Measurements from ENCODE around the gene TTC7B. TPM values are rescaled to one million over a fixed set of nuclear protein-coding genes. Genes with fewer than 3 reads are reported as not detected.

The TTC7B gene
- polyA plus RNA-seq, 1 donor (not counting 4 experiments of a cell fraction or from before 2014, with no cell fraction given) = 21.4 TPM

DNA sequence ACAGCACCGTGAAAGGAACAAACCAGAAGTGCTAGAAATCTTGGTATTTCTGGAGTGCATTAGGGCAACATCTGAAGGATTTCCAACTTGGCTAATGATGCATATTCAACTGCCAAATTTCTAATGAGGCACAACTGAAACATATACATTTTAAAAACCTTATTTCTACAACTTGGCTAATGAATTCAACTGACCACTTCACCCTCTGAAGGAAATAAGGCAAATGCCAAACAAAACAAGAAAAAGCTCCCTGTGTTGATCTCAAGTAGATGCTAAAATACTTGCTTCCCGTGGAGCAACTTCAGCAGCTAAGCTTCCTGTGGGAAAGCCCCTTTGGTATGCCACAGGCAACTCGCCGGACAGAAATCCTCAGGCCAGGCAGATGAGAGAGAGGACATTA is 167.1 kb downstream of the TTC7B start:
- Histone ChIP-seq H3K9me3 (ENCODE audit: control insufficient read depth, low read depth, low read length) (no peaks in the 10 kb centered on the region), H3K36me3 (ENCODE audit: control insufficient read depth in 2 of 2, extremely low read depth in 1 of 2, insufficient read depth in 2 of 2, low read length in 2 of 2) (peaks cover 0 to 2% of the 10 kb centered on the region in 2 experiments), H2AFZ (ENCODE audit: control insufficient read depth, low read length) (no peak overlapping the region), H3K4me3 (ENCODE audit: control insufficient read depth in 2 of 3, extremely low read depth in 1 of 3, insufficient read depth in 2 of 3, low read depth in 1 of 3, low read length in 3 of 3) (no peak overlapping the region), H3K4me2 (ENCODE audit: control insufficient read depth, extremely low read depth, insufficient read depth, low read depth, low read length) (no peak overlapping the region), H3K4me1 (ENCODE audit: control insufficient read depth, extremely low read depth, insufficient read depth, low read length) (peaks cover 9% of the 10 kb centered on the region), H3K27ac (ENCODE audit: control insufficient read depth, insufficient read depth, low read length) (no peak overlapping the region), H3K79me2 (ENCODE audit: control insufficient read depth, insufficient read depth, low read length) (no peaks in the 10 kb centered on the region), H4K20me1 (ENCODE audit: control insufficient read depth, extremely low read depth, insufficient read depth, low read length) (no peaks in the 10 kb centered on the region), H3K9me1 (ENCODE audit: control insufficient read depth, extremely low read depth, insufficient read depth, low read length) (no peaks in the 10 kb centered on the region), H3K27me3 (ENCODE audit: control insufficient read depth, extremely low read depth, insufficient read depth, low read length) (no peaks in the 10 kb centered on the region), H3K9ac (ENCODE audit: control insufficient read depth, extremely low read depth, insufficient read depth, low read length) (no peak overlapping the region)
- TF ChIP-seq EZH2 (IDR thresholded peaks at IDR 0.05; ENCODE audit: low read length) = no peak
- TF ChIP-seq, protein P1, sequence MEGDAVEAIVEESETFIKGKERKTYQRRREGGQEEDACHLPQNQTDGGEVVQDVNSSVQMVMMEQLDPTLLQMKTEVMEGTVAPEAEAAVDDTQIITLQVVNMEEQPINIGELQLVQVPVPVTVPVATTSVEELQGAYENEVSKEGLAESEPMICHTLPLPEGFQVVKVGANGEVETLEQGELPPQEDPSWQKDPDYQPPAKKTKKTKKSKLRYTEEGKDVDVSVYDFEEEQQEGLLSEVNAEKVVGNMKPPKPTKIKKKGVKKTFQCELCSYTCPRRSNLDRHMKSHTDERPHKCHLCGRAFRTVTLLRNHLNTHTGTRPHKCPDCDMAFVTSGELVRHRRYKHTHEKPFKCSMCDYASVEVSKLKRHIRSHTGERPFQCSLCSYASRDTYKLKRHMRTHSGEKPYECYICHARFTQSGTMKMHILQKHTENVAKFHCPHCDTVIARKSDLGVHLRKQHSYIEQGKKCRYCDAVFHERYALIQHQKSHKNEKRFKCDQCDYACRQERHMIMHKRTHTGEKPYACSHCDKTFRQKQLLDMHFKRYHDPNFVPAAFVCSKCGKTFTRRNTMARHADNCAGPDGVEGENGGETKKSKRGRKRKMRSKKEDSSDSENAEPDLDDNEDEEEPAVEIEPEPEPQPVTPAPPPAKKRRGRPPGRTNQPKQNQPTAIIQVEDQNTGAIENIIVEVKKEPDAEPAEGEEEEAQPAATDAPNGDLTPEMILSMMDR (optimal IDR thresholded peaks at IDR 0.05 in 1 of 3, IDR thresholded peaks at IDR 0.05 in 1 of 3, conservative IDR thresholded peaks at IDR 0.05 in 1 of 3; ENCODE audit: extremely low read depth in 1 of 3, insufficient read depth in 2 of 3, low read length in 3 of 3) = no peak
- DNase-seq (ENCODE audit: low read depth, low spot score) (no peak), FAIRE-seq (no peak)
- dilution Hi-C loops (cut with MboI; ENCODE audit: extremely low pct_ligation_motif_present, low sequenced_read_pairs) = no loop called here

DNA sequence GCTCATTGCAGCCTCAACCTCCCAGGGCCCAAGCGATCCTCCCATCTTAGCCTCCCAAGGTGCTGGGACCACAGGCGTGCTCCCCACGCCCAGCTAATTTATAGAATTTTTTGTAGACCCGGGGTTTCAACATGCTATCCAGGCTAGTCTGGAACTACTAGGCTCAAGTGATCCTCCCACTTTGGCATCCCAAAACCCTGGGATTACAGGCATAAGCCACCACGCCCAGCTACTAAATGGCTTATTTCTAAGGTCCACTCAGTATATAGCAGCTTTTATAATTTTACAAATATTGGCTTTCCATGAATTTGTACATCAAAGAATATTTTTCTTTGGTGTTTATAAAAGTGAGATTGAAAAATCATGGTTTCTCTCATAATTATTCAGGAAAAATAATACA is 167.8 kb downstream of the TTC7B start:
- Histone ChIP-seq H3K9me1 (ENCODE audit: control insufficient read depth, extremely low read depth, insufficient read depth, low read length) (no peaks in the 10 kb centered on the region), H4K20me1 (ENCODE audit: control insufficient read depth, extremely low read depth, insufficient read depth, low read length) (no peaks in the 10 kb centered on the region), H3K9me3 (ENCODE audit: control insufficient read depth, low read depth, low read length) (no peaks in the 10 kb centered on the region), H3K36me3 (ENCODE audit: control insufficient read depth in 2 of 2, extremely low read depth in 1 of 2, insufficient read depth in 2 of 2, low read length in 2 of 2) (peaks cover 0 to 2% of the 10 kb centered on the region in 2 experiments), H3K9ac (ENCODE audit: control insufficient read depth, extremely low read depth, insufficient read depth, low read length) (no peak overlapping the region), H3K27me3 (ENCODE audit: control insufficient read depth, extremely low read depth, insufficient read depth, low read length) (no peaks in the 10 kb centered on the region), H3K4me2 (ENCODE audit: control insufficient read depth, extremely low read depth, insufficient read depth, low read depth, low read length) (no peak overlapping the region), H3K4me3 (ENCODE audit: control insufficient read depth in 2 of 3, extremely low read depth in 1 of 3, insufficient read depth in 2 of 3, low read depth in 1 of 3, low read length in 3 of 3) (no peak overlapping the region), H2AFZ (ENCODE audit: control insufficient read depth, low read length) (no peak overlapping the region), H3K4me1 (ENCODE audit: control insufficient read depth, extremely low read depth, insufficient read depth, low read length) (peaks cover 9% of the 10 kb centered on the region), H3K79me2 (ENCODE audit: control insufficient read depth, insufficient read depth, low read length) (no peaks in the 10 kb centered on the region), H3K27ac (ENCODE audit: control insufficient read depth, insufficient read depth, low read length) (no peak overlapping the region)
- DNase-seq (ENCODE audit: low read depth, low spot score) (no peak), FAIRE-seq (no peak)
- no peak for TF ChIP-seq EZH2 (IDR thresholded peaks at IDR 0.05; ENCODE audit: low read length)
- TF ChIP-seq, protein P1 (optimal IDR thresholded peaks at IDR 0.05 in 1 of 3, IDR thresholded peaks at IDR 0.05 in 1 of 3, conservative IDR thresholded peaks at IDR 0.05 in 1 of 3; ENCODE audit: extremely low read depth in 1 of 3, insufficient read depth in 2 of 3, low read length in 3 of 3) = no peak
- dilution Hi-C loops (cut with MboI; ENCODE audit: extremely low pct_ligation_motif_present, low sequenced_read_pairs) = no loop called here

All from keratinocyte (primary cell).